HG02970 (cell line): ENCODE data around the gene RTKN2.

Source experiments
- ATAC-seq: cut with Tn5 transposase; IDR thresholded peaks from one replicate; pipeline ENCODE4 v1.9.1; 2021; ENCODE audit warnings: mild to moderate bottlenecking, moderate library complexity, moderate number of reproducible peaks; ENCODE audit not compliant: unreplicated experiment, low FRiP score

Gene RTKN2

GRCh38 chr10:62230344-62231121 is 38.1 kb downstream of the RTKN2 start:
- ATAC-seq = no peak

- no peak for ATAC-seq
Measured at GRCh38 chr10:62225362-62225761, 43.3 kb downstream of the RTKN2 start.

GRCh38 chr10:62224606-62225005 is 44.0 kb downstream of the RTKN2 start:
- no peak for ATAC-seq

- no peak for ATAC-seq
Measured at GRCh38 chr10:62217683-62218082, 51.0 kb downstream of the RTKN2 start.

- no peak for ATAC-seq
Measured at GRCh38 chr10:62214364-62214874, 54.2 kb downstream of the RTKN2 start.

- no peak for ATAC-seq
Measured at GRCh38 chr10:62205750-62206399, 62.8 kb downstream of the RTKN2 start.

GRCh38 chr10:62199584-62199983 is 69.1 kb downstream of the RTKN2 start:
- no peak for ATAC-seq

- no peak for ATAC-seq
Measured at GRCh38 chr10:62196528-62196927, 72.1 kb downstream of the RTKN2 start.

- no peak for ATAC-seq
Measured at GRCh38 chr10:62195675-62195926, 73.0 kb downstream of the RTKN2 start.

GRCh38 chr10:62194924-62195674 is 73.5 kb downstream of the RTKN2 start:
- ATAC-seq = no peak

- ATAC-seq = no peak
Measured at GRCh38 chr10:62193479-62193878, 75.2 kb downstream of the RTKN2 start.

GRCh38 chr10:62189131-62189530 is 79.5 kb downstream of the RTKN2 start:
- no peak for ATAC-seq

GRCh38 chr10:62188021-62188616 is 80.5 kb downstream of the RTKN2 start:
- ATAC-seq = no peak

- no peak for ATAC-seq
Measured at GRCh38 chr10:62186999-62187675, 81.5 kb downstream of the RTKN2 start.

- ATAC-seq = no peak
Measured at GRCh38 chr10:62185919-62186692, 82.5 kb downstream of the RTKN2 start.

- ATAC-seq = no peak
Measured at GRCh38 chr10:62183857-62184795, 84.5 kb downstream of the RTKN2 start.

- ATAC-seq = no peak
Measured at GRCh38 chr10:62183442-62183841, 85.2 kb downstream of the RTKN2 start.

- ATAC-seq = no peak
Measured at GRCh38 chr10:62182595-62182994, 86.0 kb downstream of the RTKN2 start.

GRCh38 chr10:62182171-62182570 is 86.5 kb downstream of the RTKN2 start:
- no peak for ATAC-seq
